Kidney epithelial cell (primary cell): ENCODE data around the gene SETDB2. TPM values are rescaled to one million over a fixed set of nuclear protein-coding genes. Genes with fewer than 3 reads are reported as not detected.

ENCODE experiments used
- DNase-seq: peaks from one replicate; pipeline ENCODE4 v3.0.0-alpha.2; 2010; ENCODE audit warnings: low read depth
- H3K27me3 ChIP-seq: 2 replicates; pipeline ENCODE4 v1.6.0; 2011; ENCODE audit warnings: low read length; ENCODE audit not compliant: control insufficient read depth, insufficient read depth
- H3K36me3 ChIP-seq: 2 replicates; pipeline ENCODE4 v1.5.1; 2011; ENCODE audit warnings: low read length; ENCODE audit not compliant: control insufficient read depth, insufficient read depth
- H3K4me3 ChIP-seq: 2 replicates; pipeline ENCODE4 v1.5.1; 2011; ENCODE audit warnings: low read depth, mild to moderate bottlenecking, control low read depth, low read length
- total RNA-seq: library from RNA; depleted of rRNA; stranded (reverse); fragments of >200 nt; gene quantifications from 2 replicates; pipeline ENCODE4 v1.2.3, GENCODE V29; 2015
- TF ChIP-seq, protein P1 (sequence below): IDR thresholded peaks from 2 replicates; pipeline ENCODE4 v1.5.1; 2011; ENCODE audit warnings: mild to moderate bottlenecking, moderate library complexity, low read length, control low read depth, inconsistent platforms; ENCODE audit not compliant: insufficient read depth, poor library complexity, severe bottlenecking

The SETDB2 gene
- total RNA-seq, 1 donor from 2014 or later: 4.1 TPM

DNA sequence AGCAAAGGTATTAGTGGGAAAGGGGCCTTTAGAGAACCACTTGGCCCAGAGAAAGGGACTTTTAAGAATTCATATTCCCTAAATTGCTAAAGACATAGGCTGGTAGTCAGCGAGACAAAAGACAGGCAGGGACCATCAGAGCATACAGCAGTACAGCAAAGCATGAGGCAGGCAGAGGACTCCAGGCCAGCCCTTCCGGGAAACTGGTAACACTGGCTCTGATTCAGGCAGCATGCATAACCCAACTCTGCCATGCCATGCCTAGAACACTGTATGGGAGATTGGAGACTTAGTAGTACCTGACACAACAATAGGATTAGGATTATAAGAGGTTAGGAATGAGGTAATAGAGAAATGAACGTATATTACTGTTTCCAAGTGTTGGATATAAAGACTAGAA is 35.1 kb upstream of the SETDB2 start:
- no peak for DNase-seq
- no peaks in the 10 kb centered on the region for H3K27me3 ChIP-seq
- H3K4me3 ChIP-seq: no peak overlapping the region
- TF ChIP-seq, protein P1, sequence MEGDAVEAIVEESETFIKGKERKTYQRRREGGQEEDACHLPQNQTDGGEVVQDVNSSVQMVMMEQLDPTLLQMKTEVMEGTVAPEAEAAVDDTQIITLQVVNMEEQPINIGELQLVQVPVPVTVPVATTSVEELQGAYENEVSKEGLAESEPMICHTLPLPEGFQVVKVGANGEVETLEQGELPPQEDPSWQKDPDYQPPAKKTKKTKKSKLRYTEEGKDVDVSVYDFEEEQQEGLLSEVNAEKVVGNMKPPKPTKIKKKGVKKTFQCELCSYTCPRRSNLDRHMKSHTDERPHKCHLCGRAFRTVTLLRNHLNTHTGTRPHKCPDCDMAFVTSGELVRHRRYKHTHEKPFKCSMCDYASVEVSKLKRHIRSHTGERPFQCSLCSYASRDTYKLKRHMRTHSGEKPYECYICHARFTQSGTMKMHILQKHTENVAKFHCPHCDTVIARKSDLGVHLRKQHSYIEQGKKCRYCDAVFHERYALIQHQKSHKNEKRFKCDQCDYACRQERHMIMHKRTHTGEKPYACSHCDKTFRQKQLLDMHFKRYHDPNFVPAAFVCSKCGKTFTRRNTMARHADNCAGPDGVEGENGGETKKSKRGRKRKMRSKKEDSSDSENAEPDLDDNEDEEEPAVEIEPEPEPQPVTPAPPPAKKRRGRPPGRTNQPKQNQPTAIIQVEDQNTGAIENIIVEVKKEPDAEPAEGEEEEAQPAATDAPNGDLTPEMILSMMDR: no peak
- H3K36me3 ChIP-seq: no peaks in the 10 kb centered on the region

DNA sequence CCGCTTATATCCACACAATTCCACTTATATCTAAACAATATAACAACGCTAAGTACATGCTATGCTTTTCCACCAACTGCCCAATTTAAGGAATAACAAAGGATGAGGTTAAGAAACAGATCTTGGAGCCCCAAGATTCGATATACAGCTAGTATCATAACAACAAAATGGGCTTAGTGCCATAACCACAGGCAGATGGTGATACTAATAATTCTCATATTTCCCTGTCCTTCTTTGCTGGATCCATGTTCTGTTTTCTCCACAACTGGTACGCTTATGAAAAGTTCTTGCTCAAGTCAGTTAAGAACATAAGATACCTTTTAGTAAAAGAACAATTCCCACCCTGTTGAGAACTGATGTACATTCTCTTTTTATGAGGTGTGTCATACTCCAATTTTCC is 34.1 kb upstream of the SETDB2 start:
- H3K4me3 ChIP-seq: no peak overlapping the region
- DNase-seq: no peak
- H3K27me3 ChIP-seq: no peaks in the 10 kb centered on the region
- TF ChIP-seq, protein P1: no peak
- H3K36me3 ChIP-seq: no peaks in the 10 kb centered on the region

GRCh38 chr13:49410477-49410876 is 33.6 kb upstream of the SETDB2 start:
- H3K4me3 ChIP-seq: no peak overlapping the region
- TF ChIP-seq, protein P1: no peak
- no peaks in the 10 kb centered on the region for H3K36me3 ChIP-seq
- H3K27me3 ChIP-seq: no peaks in the 10 kb centered on the region
- no peak for DNase-seq

GRCh38 chr13:49411353-49411752 is 32.7 kb upstream of the SETDB2 start:
- Histone ChIP-seq H3K27me3 (no peaks in the 10 kb centered on the region), H3K36me3 (no peaks in the 10 kb centered on the region), H3K4me3 (no peak overlapping the region)
- TF ChIP-seq, protein P1: no peak
- no peak for DNase-seq

DNA sequence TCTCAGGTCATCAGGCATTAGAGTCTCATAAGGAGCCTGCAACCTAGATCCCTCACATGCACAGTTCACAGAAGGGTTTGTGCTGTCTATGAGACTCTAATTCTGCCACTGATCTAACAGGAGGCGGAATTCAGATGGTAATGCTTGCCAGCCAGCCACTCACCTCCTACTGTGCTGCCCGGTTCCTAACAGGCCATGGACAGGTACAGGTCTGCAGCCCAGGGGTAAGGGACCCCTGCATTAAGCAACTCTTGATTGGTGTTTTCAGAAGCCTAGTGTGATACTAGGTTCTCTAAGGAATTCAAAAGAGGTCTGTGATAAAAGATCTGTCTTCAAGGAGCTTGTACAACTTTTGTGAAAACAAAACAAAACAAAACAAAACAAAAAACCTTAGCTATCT is 31.3 kb upstream of the SETDB2 start:
- H3K36me3 ChIP-seq: no peaks in the 10 kb centered on the region
- TF ChIP-seq, protein P1: no peak

GRCh38 chr13:49417161-49417560 is 26.9 kb upstream of the SETDB2 start:
- Histone ChIP-seq H3K4me3 (no peak overlapping the region), H3K27me3 (no peaks in the 10 kb centered on the region), H3K36me3 (no peaks in the 10 kb centered on the region)
- TF ChIP-seq, protein P1: no peak
- no peak for DNase-seq

More for the DNA sequence above, 31.3 kb upstream of the SETDB2 start:
- no peaks in the 10 kb centered on the region for H3K27me3 ChIP-seq
- DNase-seq: no peak
- no peak overlapping the region for H3K4me3 ChIP-seq
